ENCODE measurements around the gene ARRB1. TPM values are rescaled to one million over a fixed set of nuclear protein-coding genes. Genes with fewer than 3 reads are reported as not detected.

The ARRB1 gene
- total and polyA plus RNA-seq, 7 donors: 3.6 to 17.3 (median 7.4) TPM

- Histone ChIP-seq H3K27me3 (ENCODE audit: insufficient read depth in 3 of 3, low read length in 2 of 3) (peaks cover 0 to 2% (median 0%) of the 10 kb centered on the region in 3 donors), H3K4me1 (no peaks in the 10 kb centered on the region), H3K36me3 (ENCODE audit: insufficient read depth in 1 of 2, low read depth in 1 of 2) (no peaks in the 10 kb centered on the region), H3K9me3 (no peaks in the 10 kb centered on the region), H3K4me3 (no peak overlapping the region), H3K27ac (no peak overlapping the region)
- no peak for ATAC-seq
- TF ChIP-seq CTCF (IDR thresholded peaks at IDR 0.05): no peak
- DNase-seq: no peak
- intact Hi-C loops (cut with DNase I): no loop called here
Observed at GRCh38 chr11:75298976-75299260, 52.5 kb downstream of the ARRB1 start.

- H3K27me3 ChIP-seq (ENCODE audit: insufficient read depth in 3 of 3, low read length in 2 of 3): peaks cover 0 to 2% (median 0%) of the 10 kb centered on the region in 3 donors
- DNase-seq (no peak), ATAC-seq (no peak)
- no peak overlapping the region for H3K27ac ChIP-seq
- H3K9me3 ChIP-seq: no peaks in the 10 kb centered on the region
- TF ChIP-seq CTCF (IDR thresholded peaks at IDR 0.05): no peak
- intact Hi-C loops (cut with DNase I): no loop called here
- H3K4me3 ChIP-seq: no peak overlapping the region
- 64 to 92% (median 84%) methylated on average over 3 to 4 of the region's 4 CpGs for WGBS, 3 donors
- no peaks in the 10 kb centered on the region for H3K4me1 ChIP-seq
- H3K36me3 ChIP-seq (ENCODE audit: insufficient read depth in 1 of 2, low read depth in 1 of 2): no peaks in the 10 kb centered on the region
Observed at GRCh38 chr11:75298191-75298975, 53.1 kb downstream of the ARRB1 start.

GRCh38 chr11:75293903-75294302, 57.6 kb downstream of the ARRB1 start:
- Histone ChIP-seq H3K27ac (no peak overlapping the region), H3K4me3 (no peak overlapping the region), H3K4me1 (no peaks in the 10 kb centered on the region), H3K27me3 (ENCODE audit: insufficient read depth in 3 of 3, low read length in 2 of 3) (no peaks in the 10 kb centered on the region), H3K36me3 (ENCODE audit: insufficient read depth in 1 of 2, low read depth in 1 of 2) (no peaks in the 10 kb centered on the region), H3K9me3 (no peaks in the 10 kb centered on the region)
- DNase-seq: peak in 1 of 2 donors; percentile 5
- no peak for ATAC-seq
- intact Hi-C loops (cut with DNase I): no loop called here
- no peak for TF ChIP-seq CTCF (IDR thresholded peaks at IDR 0.05)
- WGBS, 3 donors: 88 to 92% (median 88%) methylated on average over 2 of the region's 2 CpGs

DNA sequence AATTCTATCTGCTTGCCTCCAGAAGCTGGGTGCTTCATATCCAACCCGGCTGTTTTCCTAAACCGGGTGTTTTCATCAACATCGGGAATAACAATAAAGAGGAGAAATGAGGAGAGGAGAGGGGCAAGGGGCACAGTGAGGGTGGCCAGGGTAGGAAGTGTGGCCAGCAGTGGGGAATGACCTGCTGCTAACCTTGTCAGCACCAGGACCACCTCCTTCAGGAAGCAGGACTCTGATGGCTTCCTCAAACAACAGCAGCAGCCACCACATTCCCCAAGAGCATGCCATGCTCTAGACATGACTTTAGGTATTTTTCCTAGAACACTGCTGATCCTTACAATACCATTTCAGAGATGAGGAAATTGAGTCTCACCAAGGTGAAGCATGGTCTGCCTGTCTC, 58.5 kb downstream of the ARRB1 start:
- intact Hi-C loops (cut with DNase I): no loop called here
- DNase-seq (peak in 1 of 2 donors; percentile 22), ATAC-seq (no peak)
- Histone ChIP-seq H3K4me3 (no peak overlapping the region), H3K27me3 (ENCODE audit: insufficient read depth in 3 of 3, low read length in 2 of 3) (no peaks in the 10 kb centered on the region), H3K4me1 (no peaks in the 10 kb centered on the region), H3K9me3 (no peaks in the 10 kb centered on the region), H3K36me3 (ENCODE audit: insufficient read depth in 1 of 2, low read depth in 1 of 2) (no peaks in the 10 kb centered on the region), H3K27ac (no peak overlapping the region)
- no peak for TF ChIP-seq CTCF (IDR thresholded peaks at IDR 0.05)
- 65 to 74% (median 70%) methylated on average over 3 of the region's 3 CpGs for WGBS, 3 donors

- peak in 1 of 2 donors; percentile 36 for DNase-seq
- TF ChIP-seq CTCF (IDR thresholded peaks at IDR 0.05): no peak
Observed at GRCh38 chr11:75291741-75292140, 59.7 kb downstream of the ARRB1 start.

More at GRCh38 chr11:75291741-75292140, 59.7 kb downstream of the ARRB1 start:
- Histone ChIP-seq H3K27ac (no peak overlapping the region), H3K36me3 (ENCODE audit: insufficient read depth in 1 of 2, low read depth in 1 of 2) (peaks cover 0 to 2% of the 10 kb centered on the region in 2 donors), H3K4me3 (no peak overlapping the region), H3K9me3 (no peaks in the 10 kb centered on the region), H3K4me1 (no peaks in the 10 kb centered on the region), H3K27me3 (ENCODE audit: insufficient read depth in 3 of 3, low read length in 2 of 3) (no peaks in the 10 kb centered on the region)
- intact Hi-C loops (cut with DNase I): no loop called here
- peak in 1 of 4 donors; percentile 9 for ATAC-seq
- WGBS, 3 donors: 89 to 99% (median 94%) methylated on average over 6 of the region's 6 CpGs

All from psoas muscle (tissue), 8 donors.